Parathyroid adenoma (tissue), 2 donors: ENCODE results near the gene RNF167.
A peak's percentile ranks its signal among the peaks of the same experiment; 100 is the strongest.

Experiments used
- H2AFZ ChIP-seq: fragments of 300-600 bp; sonication (generic); one replicate; pipeline ENCODE4 v1.7.0; 2017; ENCODE audit warnings: antibody characterized with exemption, mild to moderate bottlenecking
- H3K27ac ChIP-seq: fragments of 300-600 bp; sonication (generic); one replicate; pipeline ENCODE4 v1.7.0; 2017
- H3K27me3 ChIP-seq: fragments of 300-600 bp; sonication (generic); one replicate; pipeline ENCODE4 v1.7.0; 2017; ENCODE audit warnings: low read length; ENCODE audit not compliant: control insufficient read depth, insufficient read depth
- H3K36me3 ChIP-seq: fragments of 300-600 bp; sonication (generic); one replicate; pipeline ENCODE4 v1.7.0; 2017; ENCODE audit warnings: low read length; ENCODE audit not compliant: control insufficient read depth, insufficient read depth
- H3K4me1 ChIP-seq: fragments of 300-600 bp; sonication (generic); one replicate; pipeline ENCODE4 v1.7.0; 2017; ENCODE audit warnings: control low read depth
- H3K4me2 ChIP-seq: fragments of 300-600 bp; sonication (generic); one replicate; pipeline ENCODE4 v1.7.0; 2017; ENCODE audit warnings: low read length
- H3K4me3 ChIP-seq: fragments of 300-600 bp; sonication (generic); one replicate; pipeline ENCODE4 v1.7.0; 2017; ENCODE audit warnings: low read depth, low read length
- H3K79me2 ChIP-seq: fragments of 300-600 bp; sonication (generic); one replicate; pipeline ENCODE4 v1.7.0; 2017; ENCODE audit warnings: control low read depth
- H3K9ac ChIP-seq: fragments of 300-600 bp; sonication (generic); one replicate; pipeline ENCODE4 v1.7.0; 2017; ENCODE audit warnings: mild to moderate bottlenecking
- H3K9me3 ChIP-seq: fragments of 300-600 bp; sonication (generic); one replicate; pipeline ENCODE4 v1.7.0; 2017; ENCODE audit warnings: low read length; ENCODE audit not compliant: control insufficient read depth
- CTCF ChIP-seq: fragments of 300-600 bp; sonication (generic); IDR thresholded peaks from one replicate; pipeline ENCODE4 v1.7.0; 2017; ENCODE audit warnings: antibody characterized with exemption, mild to moderate bottlenecking
- donor health status: primary hyperparathyroidism.

The RNF167 gene

GRCh38 chr17:4942760-4943508 lies 2.9 kb downstream of the RNF167 start:
- no peaks in the 10 kb centered on the region for H3K27me3 ChIP-seq
- peaks cover 22% of the 10 kb centered on the region for H3K4me1 ChIP-seq
- H3K9me3 ChIP-seq: no peaks in the 10 kb centered on the region
- no peaks in the 10 kb centered on the region for H3K36me3 ChIP-seq
- H3K79me2 ChIP-seq: peaks cover 24% of the 10 kb centered on the region
- H3K4me2 ChIP-seq: no peak overlapping the region
- H3K4me3 ChIP-seq: no peak overlapping the region
- no peak overlapping the region for H3K27ac ChIP-seq
- H2AFZ ChIP-seq: no peak overlapping the region
- H3K9ac ChIP-seq: no peak overlapping the region
- no peak for TF ChIP-seq CTCF

GRCh38 chr17:4944163-4944553 lies 4.1 kb downstream of the RNF167 start:
- Histone ChIP-seq H3K9ac (no peak overlapping the region), H2AFZ (no peak overlapping the region), H3K4me1 (peaks cover 15% of the 10 kb centered on the region), H3K79me2 (peaks cover 16% of the 10 kb centered on the region), H3K4me3 (no peak overlapping the region), H3K4me2 (no peak overlapping the region), H3K36me3 (no peaks in the 10 kb centered on the region), H3K9me3 (no peaks in the 10 kb centered on the region), H3K27me3 (no peaks in the 10 kb centered on the region), H3K27ac (peak overlapping the region; percentile 16)
- no peak for TF ChIP-seq CTCF

GRCh38 chr17:4944554-4945175 lies 4.6 kb downstream of the RNF167 start:
- H3K36me3 ChIP-seq: no peaks in the 10 kb centered on the region
- TF ChIP-seq CTCF: no peak
- peak overlapping the region; percentile 16 for H3K27ac ChIP-seq

GRCh38 chr17:4945176-4945943 lies 5.3 kb downstream of the RNF167 start:
- no peak overlapping the region for H2AFZ ChIP-seq
- no peaks in the 10 kb centered on the region for H3K9me3 ChIP-seq
- no peak for TF ChIP-seq CTCF
- H3K36me3 ChIP-seq: no peaks in the 10 kb centered on the region
- no peak overlapping the region for H3K4me3 ChIP-seq
- H3K4me2 ChIP-seq: no peak overlapping the region
- H3K27ac ChIP-seq: peak overlapping the region; percentile 16
- no peaks in the 10 kb centered on the region for H3K27me3 ChIP-seq
- H3K4me1 ChIP-seq: peaks cover 18% of the 10 kb centered on the region
- no peak overlapping the region for H3K9ac ChIP-seq
- peaks cover 16% of the 10 kb centered on the region for H3K79me2 ChIP-seq

More at GRCh38 chr17:4944554-4945175, 4.6 kb downstream of the RNF167 start:
- Histone ChIP-seq H3K9ac (no peak overlapping the region), H3K4me2 (no peak overlapping the region), H3K27me3 (no peaks in the 10 kb centered on the region), H2AFZ (no peak overlapping the region), H3K4me1 (peaks cover 15% of the 10 kb centered on the region), H3K79me2 (peaks cover 16% of the 10 kb centered on the region), H3K4me3 (no peak overlapping the region), H3K9me3 (no peaks in the 10 kb centered on the region)
